ENCODE results near the gene SOHLH1.

- no peak for TF ChIP-seq CTCF (IDR thresholded peaks at IDR 0.05)
- TF ChIP-seq ZFX (IDR thresholded peaks at IDR 0.05; ENCODE audit: borderline replicate concordance) = no peak
Observed at GRCh38 chr9:135746565-135746964, 47.3 kb upstream of the SOHLH1 start.
